ENCODE data around the gene LPP. TPM values are rescaled to one million over a fixed set of nuclear protein-coding genes. Genes with fewer than 3 reads are reported as not detected.

Gene LPP
- total RNA-seq, 1 donor from 2014 or later, result 96.7 TPM

GRCh38 chr3:188769831-188770230, 615.9 kb downstream of the LPP start:
- H3K4me3 Mint-ChIP-seq, result no peak overlapping the region
- peaks cover 3% of the 10 kb centered on the region for H3K36me3 Mint-ChIP-seq

DNA sequence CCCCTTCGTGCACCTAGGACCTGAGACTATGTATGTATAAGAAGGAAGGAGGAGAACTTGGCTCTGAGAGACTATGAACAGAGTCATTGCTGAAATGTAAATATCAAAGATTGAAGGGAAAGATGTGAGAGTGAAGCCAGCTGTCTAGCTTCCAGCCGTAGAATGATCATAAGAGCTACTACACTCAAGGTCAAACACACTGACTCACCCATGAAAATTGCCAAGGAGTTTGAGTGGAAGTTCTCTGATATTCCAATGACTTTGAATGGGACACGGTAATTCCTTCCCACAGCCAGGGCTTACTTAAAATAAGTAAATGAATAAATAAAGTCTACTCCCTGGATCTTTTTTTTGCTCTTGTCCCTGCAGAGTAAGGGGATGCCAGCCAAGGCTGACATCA, 618.9 kb downstream of the LPP start:
- no peak for DNase-seq (ENCODE audit: extremely low spot score, unreplicated experiment)
- no peak overlapping the region for H3K27ac Mint-ChIP-seq
- TF ChIP-seq CTCF (conservative IDR thresholded peaks at IDR 0.05), result no peak
- peaks cover 6% of the 10 kb centered on the region for H3K4me1 Mint-ChIP-seq (ENCODE audit: unreplicated experiment)
- no peaks in the 10 kb centered on the region for H3K36me3 Mint-ChIP-seq
- no peaks in the 10 kb centered on the region for H3K9me3 Mint-ChIP-seq
- no peaks in the 10 kb centered on the region for H3K27me3 Mint-ChIP-seq
- no peak overlapping the region for H3K4me3 Mint-ChIP-seq

More at GRCh38 chr3:188769831-188770230, 615.9 kb downstream of the LPP start:
- DNase-seq (ENCODE audit: extremely low spot score, unreplicated experiment), result no peak
- Mint-ChIP-seq H3K4me1 (ENCODE audit: unreplicated experiment) (peaks cover 9% of the 10 kb centered on the region), H3K9me3 (no peaks in the 10 kb centered on the region), H3K27ac (no peak overlapping the region), H3K27me3 (no peaks in the 10 kb centered on the region)
- TF ChIP-seq CTCF (conservative IDR thresholded peaks at IDR 0.05), result no peak

DNA sequence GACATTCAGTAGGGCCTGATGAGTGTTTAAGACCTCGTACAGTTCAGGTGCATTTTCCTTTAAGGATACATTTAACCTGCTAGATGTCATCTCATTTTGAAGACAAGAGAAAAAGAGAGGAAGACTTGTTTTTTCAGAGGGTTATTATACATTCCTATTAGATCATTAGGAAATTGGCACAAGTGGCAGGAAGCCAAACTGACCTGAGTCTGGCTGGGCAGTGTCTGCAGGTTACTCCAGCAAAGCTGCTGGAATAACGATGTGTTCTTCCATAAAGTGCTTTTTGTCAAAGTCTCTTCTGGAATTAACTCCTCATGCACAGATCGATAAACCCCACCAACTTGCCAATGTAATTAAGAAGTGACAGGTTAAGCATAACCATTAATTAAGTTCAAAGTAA, 621.5 kb downstream of the LPP start:
- Mint-ChIP-seq H3K9me3 (no peaks in the 10 kb centered on the region), H3K27ac (no peak overlapping the region)

GRCh38 chr3:188776447-188776846, 622.5 kb downstream of the LPP start:
- no peak for TF ChIP-seq CTCF (conservative IDR thresholded peaks at IDR 0.05)
- Mint-ChIP-seq H3K27me3 (no peaks in the 10 kb centered on the region), H3K9me3 (no peaks in the 10 kb centered on the region), H3K4me1 (ENCODE audit: unreplicated experiment) (no peaks in the 10 kb centered on the region), H3K27ac (no peak overlapping the region), H3K36me3 (no peaks in the 10 kb centered on the region), H3K4me3 (no peak overlapping the region)
- no peak for DNase-seq (ENCODE audit: extremely low spot score, unreplicated experiment)

More for the DNA sequence above, 621.5 kb downstream of the LPP start:
- Mint-ChIP-seq H3K27me3 (no peaks in the 10 kb centered on the region), H3K4me3 (no peak overlapping the region), H3K4me1 (ENCODE audit: unreplicated experiment) (no peaks in the 10 kb centered on the region), H3K36me3 (no peaks in the 10 kb centered on the region)
- DNase-seq (ENCODE audit: extremely low spot score, unreplicated experiment), result no peak
- TF ChIP-seq CTCF (conservative IDR thresholded peaks at IDR 0.05), result no peak

DNA sequence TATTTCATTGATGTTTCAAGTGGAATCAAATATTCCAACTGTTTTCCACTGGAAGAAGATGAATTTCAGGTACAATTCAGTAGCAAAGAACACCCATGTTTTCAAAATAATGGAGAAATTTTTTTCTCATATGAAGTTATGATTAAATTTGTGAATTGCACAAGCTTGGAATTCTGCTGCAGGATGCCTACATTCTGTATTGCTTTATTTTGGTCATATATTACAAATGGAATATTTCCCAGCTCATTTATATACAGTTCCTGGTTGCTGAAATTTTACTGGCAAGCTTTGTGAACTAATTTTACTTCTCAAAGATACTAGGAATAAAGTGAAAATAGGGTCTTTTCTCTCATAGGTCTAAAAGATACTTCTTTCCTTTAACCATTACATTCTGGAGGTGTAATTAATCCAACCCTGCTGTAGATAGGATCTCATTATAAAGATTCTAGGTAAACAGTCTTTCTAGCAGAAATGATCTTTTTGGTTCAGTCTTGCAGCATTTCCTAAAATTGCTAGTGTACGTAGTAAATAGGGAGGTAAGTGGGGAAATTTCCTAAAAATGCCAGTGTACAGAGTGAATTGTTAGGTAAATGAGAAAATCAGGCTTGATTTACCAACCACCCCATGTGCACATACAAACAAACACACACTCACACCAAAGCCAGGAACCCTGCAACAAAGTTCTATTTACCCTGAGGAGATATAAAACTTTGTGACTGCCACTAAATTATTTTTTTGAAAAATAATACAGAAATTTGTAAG, 624.3 kb downstream of the LPP start:
- no peak for DNase-seq (ENCODE audit: extremely low spot score, unreplicated experiment)
- Mint-ChIP-seq H3K4me1 (ENCODE audit: unreplicated experiment) (no peaks in the 10 kb centered on the region), H3K4me3 (no peak overlapping the region), H3K36me3 (no peaks in the 10 kb centered on the region), H3K27ac (no peak overlapping the region), H3K27me3 (no peaks in the 10 kb centered on the region), H3K9me3 (no peaks in the 10 kb centered on the region)
- TF ChIP-seq CTCF (conservative IDR thresholded peaks at IDR 0.05), result no peak

Measured in type B pancreatic cell (in vitro differentiated cells).